Ishikawa (cell line): ENCODE measurements around the gene BHLHE41.

ENCODE experiments used
- CEBPB ChIP-seq: IDR thresholded peaks from 2 replicates; pipeline ENCODE4 v1.6.1; 2012
- CREB1 ChIP-seq: IDR thresholded peaks from 2 replicates; pipeline ENCODE4 v1.6.1; 2012; ENCODE audit warnings: low read depth
- EGR1 ChIP-seq: IDR thresholded peaks from 2 replicates; pipeline ENCODE4 v1.6.1; 2012
- EP300 ChIP-seq: IDR thresholded peaks from 2 replicates; pipeline ENCODE4 v1.6.1; 2012; ENCODE audit warnings: borderline replicate concordance
- FOXM1 ChIP-seq: IDR thresholded peaks from 2 replicates; pipeline ENCODE4 v1.6.1; 2012; ENCODE audit warnings: low read depth, borderline replicate concordance
- MAX ChIP-seq: IDR thresholded peaks from 2 replicates; pipeline ENCODE4 v1.6.1; 2012
- NFIC ChIP-seq: IDR thresholded peaks from 2 replicates; pipeline ENCODE4 v1.6.1; 2012
- RAD21 ChIP-seq: IDR thresholded peaks from 2 replicates; pipeline ENCODE4 v1.6.1; 2012; ENCODE audit warnings: low read depth
- REST ChIP-seq: IDR thresholded peaks from 2 replicates; pipeline ENCODE4 v1.6.1; 2012; ENCODE audit warnings: low read depth, mild to moderate bottlenecking
- TAF1 ChIP-seq: IDR thresholded peaks from 2 replicates; pipeline ENCODE4 v1.6.1; 2012; ENCODE audit warnings: low read depth, mild to moderate bottlenecking
- TCF12 ChIP-seq: IDR thresholded peaks from 2 replicates; pipeline ENCODE4 v1.6.1; 2012; ENCODE audit warnings: low read depth
- TEAD4 ChIP-seq: IDR thresholded peaks from 2 replicates; pipeline ENCODE4 v1.6.1; 2012
- USF1 ChIP-seq: IDR thresholded peaks from 2 replicates; pipeline ENCODE4 v1.6.1; 2012
- YY1 ChIP-seq: IDR thresholded peaks from 2 replicates; pipeline ENCODE4 v1.6.1; 2012; ENCODE audit warnings: low read depth
- ZBTB7A ChIP-seq: IDR thresholded peaks from 2 replicates; pipeline ENCODE4 v1.6.1; 2012; ENCODE audit warnings: low read depth

The BHLHE41 gene

GRCh38 chr12:26113853-26114719 is 10.8 kb downstream of the BHLHE41 start:
- TF ChIP-seq MAX = peak; percentile 99
- 0 out of 2 replicates have a peak, but pooled peaks have one; percentile 30 for TF ChIP-seq ZBTB7A
- TF ChIP-seq TCF12 = peak; percentile 64
- peak; percentile 40 for TF ChIP-seq EP300
- TF ChIP-seq EGR1 = peak; percentile 52; the same call in 1 of the 2 replicates
- TF ChIP-seq FOXM1 = no peak
- no peak for TF ChIP-seq RAD21
- TF ChIP-seq CREB1 = no peak
- TF ChIP-seq TAF1 = peak; percentile 51
- peak; percentile 12; the same call in 1 of the 2 replicates for TF ChIP-seq YY1
- TF ChIP-seq NFIC = peak; percentile 69
- TF ChIP-seq REST = no peak
- peak; percentile 98 for TF ChIP-seq USF1
- TF ChIP-seq TEAD4 = peak; percentile 38; the same call in 1 of the 2 replicates

- TF ChIP-seq FOXM1 (no peak), TEAD4 (no peak), TCF12 (no peak), ZBTB7A (no peak), RAD21 (no peak), YY1 (no peak), CREB1 (no peak), REST (no peak), EGR1 (no peak), MAX (no peak), USF1 (peak; percentile 72), NFIC (0 out of 2 replicates have a peak, but pooled peaks have one; percentile 17), EP300 (no peak), CEBPB (no peak), TAF1 (no peak)
Measured at GRCh38 chr12:26113181-26113654, 11.6 kb downstream of the BHLHE41 start.

GRCh38 chr12:26112703-26113147 is 12.1 kb downstream of the BHLHE41 start:
- no peak for TF ChIP-seq TEAD4
- TF ChIP-seq ZBTB7A = no peak
- no peak for TF ChIP-seq YY1
- no peak for TF ChIP-seq TAF1
- no peak for TF ChIP-seq FOXM1
- no peak for TF ChIP-seq CREB1
- no peak for TF ChIP-seq MAX
- no peak for TF ChIP-seq RAD21
- no peak for TF ChIP-seq USF1
- TF ChIP-seq EP300 = no peak
- no peak for TF ChIP-seq REST
- TF ChIP-seq CEBPB = no peak
- TF ChIP-seq NFIC = no peak
- no peak for TF ChIP-seq TCF12
- no peak for TF ChIP-seq EGR1
